KMS-11 (cell line): ENCODE data around the gene C11orf68.

ENCODE experiments used
- H2AFZ ChIP-seq: fragments of 200-600 bp; sonication (generic); 2 replicates; pipeline ENCODE4 v1.6.1; 2016; ENCODE audit warnings: antibody characterized with exemption, mixed run types, low read depth
- H3K27ac ChIP-seq: fragments of 200-600 bp; sonication (generic); 2 replicates; pipeline ENCODE4 v1.6.1; 2016; ENCODE audit warnings: mild to moderate bottlenecking, mixed run types
- H3K27me3 ChIP-seq: fragments of 200-600 bp; sonication (generic); 2 replicates; pipeline ENCODE4 v1.6.1; 2017; ENCODE audit warnings: mild to moderate bottlenecking, low read depth, mixed run types, moderate library complexity; ENCODE audit not compliant: insufficient read depth
- H3K36me3 ChIP-seq: fragments of 200-600 bp; sonication (generic); 2 replicates; pipeline ENCODE4 v1.6.1; 2017; ENCODE audit warnings: mild to moderate bottlenecking, mixed run types; ENCODE audit not compliant: insufficient read depth
- H3K4me1 ChIP-seq: fragments of 200-600 bp; sonication (generic); 2 replicates; pipeline ENCODE4 v1.6.1; 2016; ENCODE audit warnings: mild to moderate bottlenecking, low read depth, mixed run types; ENCODE audit not compliant: poor library complexity, severe bottlenecking
- H3K4me2 ChIP-seq: fragments of 200-600 bp; sonication (generic); 2 replicates; pipeline ENCODE4 v1.7.0; 2016; ENCODE audit warnings: mild to moderate bottlenecking, mixed run types
- H3K4me3 ChIP-seq: fragments of 200-600 bp; sonication (generic); IDR thresholded peaks from 2 replicates; pipeline ENCODE4 v1.6.1; 2017; ENCODE audit warnings: low read depth, low read length, mixed read lengths; ENCODE audit not compliant: insufficient read depth
- H3K79me2 ChIP-seq: fragments of 200-600 bp; sonication (generic); 2 replicates; pipeline ENCODE4 v1.6.1; 2016; ENCODE audit warnings: low read depth, mixed run types; ENCODE audit not compliant: insufficient read depth
- H3K9ac ChIP-seq: fragments of 200-600 bp; sonication (generic); 2 replicates; pipeline ENCODE4 v1.6.1; 2016; ENCODE audit warnings: mild to moderate bottlenecking, mixed run types
- H4K20me1 ChIP-seq: fragments of 200-600 bp; sonication (generic); 2 replicates; pipeline ENCODE4 v1.6.1; 2016; ENCODE audit warnings: mild to moderate bottlenecking, mixed run types; ENCODE audit not compliant: insufficient read depth
- TF ChIP-seq, protein P1 (sequence below): fragments of 200-600 bp; sonication (generic); conservative IDR thresholded peaks from 2 replicates; pipeline ENCODE4 v1.6.1; 2017; ENCODE audit warnings: low read depth, mild to moderate bottlenecking, antibody characterized with exemption, low read length, moderate library complexity, mixed read lengths

C11orf68 gene

DNA sequence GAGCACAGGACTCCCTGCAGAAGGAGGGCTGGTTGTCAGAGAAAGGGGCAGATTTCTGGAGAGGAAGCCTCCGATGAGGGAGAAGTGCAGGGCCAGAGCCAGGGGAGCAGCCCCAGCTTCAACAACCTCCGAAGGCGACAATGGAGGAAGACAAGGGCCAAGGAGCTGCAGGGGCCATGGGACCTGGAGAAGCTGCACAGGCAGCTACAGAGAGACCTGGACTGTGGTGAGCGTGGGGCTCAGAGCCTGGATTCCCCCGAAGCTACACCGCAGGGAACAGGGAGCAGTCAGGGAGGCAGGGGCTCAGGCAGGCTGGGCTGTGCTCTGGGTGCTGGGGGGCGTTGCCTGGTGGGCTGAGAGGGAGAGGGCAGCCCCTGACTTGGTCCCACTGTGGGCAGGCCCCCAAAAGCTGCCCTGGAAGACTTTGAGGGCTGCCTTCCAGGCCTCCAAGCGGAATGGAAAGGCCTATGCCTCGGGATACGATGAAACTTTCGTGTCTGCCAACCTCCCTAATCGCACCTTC is 28.8 kb upstream of the C11orf68 start:
- no peaks in the 10 kb centered on the region for H4K20me1 ChIP-seq
- no peak overlapping the region for H3K27ac ChIP-seq
- TF ChIP-seq, protein P1, sequence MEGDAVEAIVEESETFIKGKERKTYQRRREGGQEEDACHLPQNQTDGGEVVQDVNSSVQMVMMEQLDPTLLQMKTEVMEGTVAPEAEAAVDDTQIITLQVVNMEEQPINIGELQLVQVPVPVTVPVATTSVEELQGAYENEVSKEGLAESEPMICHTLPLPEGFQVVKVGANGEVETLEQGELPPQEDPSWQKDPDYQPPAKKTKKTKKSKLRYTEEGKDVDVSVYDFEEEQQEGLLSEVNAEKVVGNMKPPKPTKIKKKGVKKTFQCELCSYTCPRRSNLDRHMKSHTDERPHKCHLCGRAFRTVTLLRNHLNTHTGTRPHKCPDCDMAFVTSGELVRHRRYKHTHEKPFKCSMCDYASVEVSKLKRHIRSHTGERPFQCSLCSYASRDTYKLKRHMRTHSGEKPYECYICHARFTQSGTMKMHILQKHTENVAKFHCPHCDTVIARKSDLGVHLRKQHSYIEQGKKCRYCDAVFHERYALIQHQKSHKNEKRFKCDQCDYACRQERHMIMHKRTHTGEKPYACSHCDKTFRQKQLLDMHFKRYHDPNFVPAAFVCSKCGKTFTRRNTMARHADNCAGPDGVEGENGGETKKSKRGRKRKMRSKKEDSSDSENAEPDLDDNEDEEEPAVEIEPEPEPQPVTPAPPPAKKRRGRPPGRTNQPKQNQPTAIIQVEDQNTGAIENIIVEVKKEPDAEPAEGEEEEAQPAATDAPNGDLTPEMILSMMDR: no peak
- no peaks in the 10 kb centered on the region for H3K27me3 ChIP-seq
- H3K36me3 ChIP-seq: no peaks in the 10 kb centered on the region
- H3K4me2 ChIP-seq: no peak overlapping the region
- no peaks in the 10 kb centered on the region for H3K4me1 ChIP-seq
- no peaks in the 10 kb centered on the region for H3K79me2 ChIP-seq
- H2AFZ ChIP-seq: no peak overlapping the region
- no peak overlapping the region for H3K4me3 ChIP-seq
- no peak overlapping the region for H3K9ac ChIP-seq

DNA sequence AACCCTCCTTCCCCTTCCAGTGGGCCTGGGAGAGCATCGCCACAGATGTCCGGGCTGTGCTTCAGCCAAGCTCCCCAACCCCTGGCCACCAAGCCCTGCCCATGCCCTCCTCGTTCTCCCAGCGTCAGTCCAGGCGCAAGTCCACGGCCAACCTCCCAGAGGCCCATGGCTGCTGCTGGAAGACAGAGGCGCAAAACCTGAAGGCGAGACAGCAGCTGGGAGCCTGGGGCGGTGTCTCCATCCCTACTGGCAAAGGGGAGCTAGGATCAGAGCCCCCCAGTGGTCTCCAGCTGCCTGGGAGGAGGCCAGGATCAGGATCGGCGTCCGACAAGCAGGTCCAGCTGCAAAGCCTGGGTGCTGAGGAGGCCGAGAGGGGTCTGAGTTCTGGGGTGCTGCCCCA is 28.3 kb upstream of the C11orf68 start:
- H3K27me3 ChIP-seq: no peaks in the 10 kb centered on the region
- H3K4me3 ChIP-seq: no peak overlapping the region
- H3K79me2 ChIP-seq: no peaks in the 10 kb centered on the region
- no peak overlapping the region for H3K27ac ChIP-seq
- H3K4me1 ChIP-seq: no peaks in the 10 kb centered on the region
- TF ChIP-seq, protein P1: no peak
- no peaks in the 10 kb centered on the region for H4K20me1 ChIP-seq
- no peak overlapping the region for H3K9ac ChIP-seq
- H3K36me3 ChIP-seq: no peaks in the 10 kb centered on the region
- H2AFZ ChIP-seq: no peak overlapping the region
- H3K4me2 ChIP-seq: no peak overlapping the region

DNA sequence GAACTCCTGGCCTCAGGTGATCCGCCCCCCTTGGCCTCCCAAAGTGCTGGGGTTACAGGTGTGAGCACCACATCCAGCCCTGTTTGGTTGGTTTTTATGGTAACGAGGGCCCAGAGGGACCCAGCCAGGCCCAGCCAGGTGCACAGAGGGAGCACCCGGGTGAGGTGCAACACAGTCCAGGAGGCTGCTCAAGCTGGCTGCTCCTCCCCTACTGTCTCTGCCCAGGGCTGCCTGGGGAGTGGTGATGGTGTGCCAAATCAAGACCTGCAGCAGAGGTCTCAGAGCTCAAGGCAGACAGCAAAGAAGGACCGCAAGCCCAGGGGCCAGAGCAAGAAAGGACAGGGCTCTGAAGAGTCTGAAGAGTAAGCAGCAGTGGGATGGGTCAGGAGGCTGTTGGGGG is 27.8 kb upstream of the C11orf68 start:
- H3K4me1 ChIP-seq: no peaks in the 10 kb centered on the region
- no peak overlapping the region for H3K4me2 ChIP-seq
- no peak overlapping the region for H3K4me3 ChIP-seq
- H3K27me3 ChIP-seq: no peaks in the 10 kb centered on the region
- no peaks in the 10 kb centered on the region for H3K79me2 ChIP-seq
- H3K36me3 ChIP-seq: no peaks in the 10 kb centered on the region
- no peak overlapping the region for H2AFZ ChIP-seq
- no peak overlapping the region for H3K9ac ChIP-seq
- TF ChIP-seq, protein P1: no peak
- no peaks in the 10 kb centered on the region for H4K20me1 ChIP-seq
- H3K27ac ChIP-seq: no peak overlapping the region

DNA sequence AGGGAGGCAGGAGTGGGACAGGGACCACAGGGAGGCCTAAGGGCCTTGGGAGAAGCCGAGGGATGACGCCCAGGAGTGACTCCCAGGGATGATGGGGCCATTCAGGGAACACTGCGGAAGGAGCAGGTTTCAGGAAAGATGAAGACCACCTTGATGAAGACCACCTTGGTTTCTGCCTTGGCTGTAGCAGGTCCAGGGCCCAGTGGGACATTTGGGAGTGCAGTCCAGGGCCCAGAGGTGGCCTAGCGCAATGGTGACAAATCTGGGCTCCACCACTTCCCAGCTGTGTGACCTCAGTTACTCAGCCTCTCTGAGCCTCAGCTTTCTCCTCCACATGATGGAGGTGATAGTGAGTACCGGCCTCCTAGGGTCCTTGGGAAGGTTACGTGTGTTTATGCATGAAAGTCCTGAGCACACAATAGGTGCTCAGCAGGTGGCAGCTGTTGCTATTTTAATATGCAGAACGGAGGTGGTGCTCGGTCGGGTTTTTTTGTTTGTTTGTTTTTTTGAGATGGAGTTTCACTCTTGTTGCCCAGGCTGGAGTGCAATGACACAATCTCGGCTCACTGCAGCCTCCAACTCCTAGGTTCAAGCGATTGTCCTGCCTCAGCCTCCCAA is 27.2 kb upstream of the C11orf68 start:
- H3K4me3 ChIP-seq: no peak overlapping the region
- no peak overlapping the region for H3K4me2 ChIP-seq
- no peak overlapping the region for H3K9ac ChIP-seq
- no peaks in the 10 kb centered on the region for H4K20me1 ChIP-seq
- H3K27me3 ChIP-seq: no peaks in the 10 kb centered on the region
- no peak overlapping the region for H2AFZ ChIP-seq
- no peak overlapping the region for H3K27ac ChIP-seq
- H3K79me2 ChIP-seq: no peaks in the 10 kb centered on the region
- no peaks in the 10 kb centered on the region for H3K4me1 ChIP-seq
- no peaks in the 10 kb centered on the region for H3K36me3 ChIP-seq
- TF ChIP-seq, protein P1: no peak
